Left ventricle myocardium inferior (tissue), 1 donor: Measurements from ENCODE around the gene CDR2L. TPM values are rescaled to one million over a fixed set of nuclear protein-coding genes. Genes with fewer than 3 reads are reported as not detected.
"Not testable (repeated sequence)": the region's sequence is repeated elsewhere in the genome, so short reads cannot be mapped to it uniquely, and the experiment has no call there.

Source experiments
- DNase-seq: peaks from one replicate; pipeline ENCODE4 v3.0.0-alpha.2; 2020
- H3K27ac ChIP-seq: fragments of 200-600 bp; replicated peaks from 2 replicates; pipeline ENCODE4 v1.8.0; 2021
- H3K27me3 ChIP-seq: fragments of 200-600 bp; 2 replicates; pipeline ENCODE4 v1.8.0; 2021; ENCODE audit warnings: low read depth
- H3K36me3 ChIP-seq: fragments of 200-600 bp; 2 replicates; pipeline ENCODE4 v1.8.0; 2021
- H3K4me1 ChIP-seq: fragments of 200-600 bp; 2 replicates; pipeline ENCODE4 v1.8.0; 2021
- H3K4me3 ChIP-seq: fragments of 200-600 bp; 2 replicates; pipeline ENCODE4 v1.8.0; 2021; ENCODE audit warnings: mild to moderate bottlenecking, moderate library complexity
- H3K9me3 ChIP-seq: fragments of 200-600 bp; replicated peaks from 2 replicates; pipeline ENCODE4 v1.8.0; 2021
- intact Hi-C: fragments of 100-400 bp; cut with micrococcal nuclease; formaldehyde crosslinking; loops from one replicate; pipeline ENCODE4 v1.11.0; 2022
- total RNA-seq: library from RNA; stranded (reverse); fragmentation: NEBNext Ultra II Directional; extraction: Animal tissue kit (Norgen Biotek cat#: 25700); gene quantifications from one replicate; pipeline ENCODE4 v1.2.1, GENCODE V29; 2021
- TF ChIP-seq, protein P1 (sequence below): fragments of 200-600 bp; IDR thresholded peaks from 2 replicates; pipeline ENCODE4 v1.8.0; 2021; ENCODE audit warnings: antibody characterized with exemption, mild to moderate bottlenecking, borderline replicate concordance
- donor health status: DM: no; HTN: yes; CAD: no; lungs with severe emphysema.

The CDR2L gene
- total RNA-seq, 1 donor from 2014 or later: 17.4 TPM

GRCh38 chr17:75036643-75037268, 49.3 kb downstream of the CDR2L start:
- intact Hi-C loops: no loop called here
- peak overlapping the region; percentile 91 for H3K27ac ChIP-seq

DNA sequence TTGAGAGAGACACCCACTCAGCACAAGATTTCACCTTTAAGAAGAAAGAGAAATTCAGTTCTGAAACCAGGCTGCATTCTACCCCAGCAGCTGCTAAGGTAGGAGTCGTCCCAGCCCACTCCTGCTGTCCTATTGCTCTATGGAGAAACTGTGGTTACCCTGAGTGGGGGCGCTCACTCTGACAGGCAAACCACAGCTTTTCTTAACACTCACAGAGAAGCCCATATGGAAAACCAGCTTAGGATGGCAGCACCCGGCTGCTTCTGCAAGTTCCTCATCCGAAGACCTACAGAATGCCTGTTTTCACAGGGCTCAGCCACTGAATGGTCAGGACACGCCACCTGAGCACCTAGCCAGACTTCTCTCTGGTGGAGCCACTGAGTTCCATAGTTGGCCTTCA, 51.8 kb downstream of the CDR2L start:
- H3K36me3 ChIP-seq: peaks cover 46% of the 10 kb centered on the region
- no peak for DNase-seq
- no peak overlapping the region for H3K4me3 ChIP-seq
- no peak overlapping the region for H3K27ac ChIP-seq
- H3K27me3 ChIP-seq: no peaks in the 10 kb centered on the region
- H3K4me1 ChIP-seq: peaks cover 33% of the 10 kb centered on the region
- intact Hi-C loops: no loop called here
- no peaks in the 10 kb centered on the region for H3K9me3 ChIP-seq
- TF ChIP-seq, protein P1, sequence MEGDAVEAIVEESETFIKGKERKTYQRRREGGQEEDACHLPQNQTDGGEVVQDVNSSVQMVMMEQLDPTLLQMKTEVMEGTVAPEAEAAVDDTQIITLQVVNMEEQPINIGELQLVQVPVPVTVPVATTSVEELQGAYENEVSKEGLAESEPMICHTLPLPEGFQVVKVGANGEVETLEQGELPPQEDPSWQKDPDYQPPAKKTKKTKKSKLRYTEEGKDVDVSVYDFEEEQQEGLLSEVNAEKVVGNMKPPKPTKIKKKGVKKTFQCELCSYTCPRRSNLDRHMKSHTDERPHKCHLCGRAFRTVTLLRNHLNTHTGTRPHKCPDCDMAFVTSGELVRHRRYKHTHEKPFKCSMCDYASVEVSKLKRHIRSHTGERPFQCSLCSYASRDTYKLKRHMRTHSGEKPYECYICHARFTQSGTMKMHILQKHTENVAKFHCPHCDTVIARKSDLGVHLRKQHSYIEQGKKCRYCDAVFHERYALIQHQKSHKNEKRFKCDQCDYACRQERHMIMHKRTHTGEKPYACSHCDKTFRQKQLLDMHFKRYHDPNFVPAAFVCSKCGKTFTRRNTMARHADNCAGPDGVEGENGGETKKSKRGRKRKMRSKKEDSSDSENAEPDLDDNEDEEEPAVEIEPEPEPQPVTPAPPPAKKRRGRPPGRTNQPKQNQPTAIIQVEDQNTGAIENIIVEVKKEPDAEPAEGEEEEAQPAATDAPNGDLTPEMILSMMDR: no peak

More at GRCh38 chr17:75036643-75037268, 49.3 kb downstream of the CDR2L start:
- Histone ChIP-seq H3K4me3 (peak overlapping the region; percentile 82), H3K9me3 (no peaks in the 10 kb centered on the region), H3K4me1 (peaks cover 52% of the 10 kb centered on the region), H3K27me3 (no peaks in the 10 kb centered on the region), H3K36me3 (peaks cover 38% of the 10 kb centered on the region)
- peak; percentile 89 for DNase-seq
- TF ChIP-seq, protein P1: no peak

GRCh38 chr17:75041656-75042280, 54.3 kb downstream of the CDR2L start:
- no peak for DNase-seq
- TF ChIP-seq, protein P1: no peak

GRCh38 chr17:75043789-75044188, 56.4 kb downstream of the CDR2L start:
- peaks cover 42% of the 10 kb centered on the region for H3K4me1 ChIP-seq
- H3K27me3 ChIP-seq, H3K27ac ChIP-seq, H3K9me3 ChIP-seq, DNase-seq, H3K4me3 ChIP-seq, intact Hi-C loops: not testable (repeated sequence)
- H3K36me3 ChIP-seq: peaks cover 38% of the 10 kb centered on the region

More at GRCh38 chr17:75041656-75042280, 54.3 kb downstream of the CDR2L start:
- no peak overlapping the region for H3K27ac ChIP-seq
- H3K27me3 ChIP-seq: no peaks in the 10 kb centered on the region
- peaks cover 32% of the 10 kb centered on the region for H3K4me1 ChIP-seq
- no peaks in the 10 kb centered on the region for H3K9me3 ChIP-seq
- peaks cover 46% of the 10 kb centered on the region for H3K36me3 ChIP-seq
- no peak overlapping the region for H3K4me3 ChIP-seq
- intact Hi-C loops: no loop called here

GRCh38 chr17:75044716-75045115, 57.3 kb downstream of the CDR2L start:
- Histone ChIP-seq H3K27ac (no peak overlapping the region), H3K4me3 (no peak overlapping the region), H3K36me3 (peaks cover 33% of the 10 kb centered on the region), H3K4me1 (peaks cover 51% of the 10 kb centered on the region), H3K9me3 (no peaks in the 10 kb centered on the region), H3K27me3 (no peaks in the 10 kb centered on the region)
- TF ChIP-seq, protein P1: no peak
- no peak for DNase-seq
- intact Hi-C loops: no loop called here

DNA sequence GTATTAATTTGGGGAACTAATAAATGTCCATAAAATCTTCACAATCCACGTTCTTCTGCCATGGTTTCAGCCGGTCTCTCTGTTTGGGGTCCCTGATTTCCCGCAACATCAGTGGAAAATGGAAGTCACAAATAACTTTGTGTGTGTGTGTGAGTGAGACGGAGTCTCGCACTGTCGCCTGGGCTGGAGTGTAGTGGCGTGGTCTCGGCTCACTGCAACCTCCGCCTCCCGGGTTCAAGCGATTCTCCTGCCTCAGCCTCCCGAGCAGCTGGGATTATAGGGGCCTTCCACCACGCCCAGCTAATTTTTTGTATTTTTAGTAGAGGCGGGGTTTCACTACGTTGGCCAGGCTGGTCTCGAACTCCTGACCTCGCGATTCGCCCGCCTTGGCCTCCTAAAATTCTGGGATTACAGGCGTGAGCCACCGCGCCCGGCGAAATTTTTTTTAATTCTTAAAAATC, 58.5 kb downstream of the CDR2L start:
- Histone ChIP-seq H3K4me3 (peak overlapping the region; percentile 99), H3K27ac (peak overlapping the region; percentile 100), H3K36me3 (peaks cover 33% of the 10 kb centered on the region), H3K4me1 (peaks cover 52% of the 10 kb centered on the region)
- H3K9me3 ChIP-seq, H3K27me3 ChIP-seq, intact Hi-C loops, DNase-seq: not testable (repeated sequence)
